HEK293 (cell line): ENCODE data around the gene NUCKS1.

ENCODE experiments used
- BCL11A ChIP-seq: fragments of 450-650 bp; formaldehyde crosslinking; IDR thresholded peaks from 2 replicates; pipeline ENCODE4 v1.5.1; 2016; ENCODE audit warnings: low read depth, missing biosample characterization, missing genetic modification characterization
- ZNF138 ChIP-seq: fragments of 450-650 bp; formaldehyde crosslinking; IDR thresholded peaks from 2 replicates; pipeline ENCODE4 v1.5.1; 2016; ENCODE audit warnings: missing biosample characterization, missing genetic modification characterization, borderline replicate concordance
- ZNF24 ChIP-seq: fragments of 450-650 bp; formaldehyde crosslinking; IDR thresholded peaks from 2 replicates; pipeline ENCODE4 v1.5.1; 2016; ENCODE audit warnings: missing biosample characterization, missing genetic modification characterization
- ZNF274 ChIP-seq, 2 experiments: fragments of 200-500 bp in 1 of 2; fragments of 450-650 bp in 1 of 2; sonication (Bioruptor generic) in 1 of 2; formaldehyde crosslinking in 1 of 2; IDR thresholded peaks; 2 replicates each; pipeline versions ENCODE4 v1.5.1 to v1.6.1; 2014 to 2016; ENCODE audit warnings: borderline replicate concordance in 1 of 2, inconsistent platforms in 1 of 2, low read length in 1 of 2, missing biosample characterization in 1 of 2, missing genetic modification characterization in 1 of 2
- ZNF324 ChIP-seq: fragments of 450-650 bp; formaldehyde crosslinking; IDR thresholded peaks from 2 replicates; pipeline ENCODE4 v1.5.1; 2016; ENCODE audit warnings: missing biosample characterization, missing genetic modification characterization
- ZNF549 ChIP-seq: fragments of 450-650 bp; IDR thresholded peaks from 2 replicates; pipeline ENCODE4 v1.5.1; 2018; ENCODE audit warnings: missing biosample characterization, missing genetic modification characterization, mild to moderate bottlenecking, inconsistent platforms, moderate library complexity
- ZNF621 ChIP-seq: fragments of 450-650 bp; formaldehyde crosslinking; IDR thresholded peaks from 2 replicates; pipeline ENCODE4 v1.5.1; 2017; ENCODE audit warnings: missing biosample characterization, missing genetic modification characterization
- ZNF76 ChIP-seq: fragments of 450-650 bp; formaldehyde crosslinking; IDR thresholded peaks from 2 replicates; pipeline ENCODE4; 2016; ENCODE audit warnings: low read depth, missing biosample characterization, missing genetic modification characterization, borderline replicate concordance
- TF ChIP-seq, protein P1 (sequence below): fragments of 450-650 bp; formaldehyde crosslinking; IDR thresholded peaks from 2 replicates; pipeline ENCODE4 v1.5.1; 2016; ENCODE audit warnings: missing biosample characterization, missing genetic modification characterization
- TF ChIP-seq, protein P2 (sequence below): fragments of 450-650 bp; formaldehyde crosslinking; IDR thresholded peaks from 2 replicates; pipeline ENCODE4 v1.5.1; 2016; ENCODE audit warnings: missing biosample characterization, missing genetic modification characterization
- TF ChIP-seq, protein P3 (sequence below): fragments of 450-650 bp; formaldehyde crosslinking; IDR thresholded peaks from 2 replicates; pipeline ENCODE4 v1.5.1; 2016; ENCODE audit warnings: missing biosample characterization, missing genetic modification characterization, low read depth
- TF ChIP-seq, protein P4 (sequence below): fragments of 450-650 bp; formaldehyde crosslinking; IDR thresholded peaks from 2 replicates; pipeline ENCODE4 v1.5.1; 2016; ENCODE audit warnings: missing biosample characterization, missing genetic modification characterization, low read depth

DNA sequence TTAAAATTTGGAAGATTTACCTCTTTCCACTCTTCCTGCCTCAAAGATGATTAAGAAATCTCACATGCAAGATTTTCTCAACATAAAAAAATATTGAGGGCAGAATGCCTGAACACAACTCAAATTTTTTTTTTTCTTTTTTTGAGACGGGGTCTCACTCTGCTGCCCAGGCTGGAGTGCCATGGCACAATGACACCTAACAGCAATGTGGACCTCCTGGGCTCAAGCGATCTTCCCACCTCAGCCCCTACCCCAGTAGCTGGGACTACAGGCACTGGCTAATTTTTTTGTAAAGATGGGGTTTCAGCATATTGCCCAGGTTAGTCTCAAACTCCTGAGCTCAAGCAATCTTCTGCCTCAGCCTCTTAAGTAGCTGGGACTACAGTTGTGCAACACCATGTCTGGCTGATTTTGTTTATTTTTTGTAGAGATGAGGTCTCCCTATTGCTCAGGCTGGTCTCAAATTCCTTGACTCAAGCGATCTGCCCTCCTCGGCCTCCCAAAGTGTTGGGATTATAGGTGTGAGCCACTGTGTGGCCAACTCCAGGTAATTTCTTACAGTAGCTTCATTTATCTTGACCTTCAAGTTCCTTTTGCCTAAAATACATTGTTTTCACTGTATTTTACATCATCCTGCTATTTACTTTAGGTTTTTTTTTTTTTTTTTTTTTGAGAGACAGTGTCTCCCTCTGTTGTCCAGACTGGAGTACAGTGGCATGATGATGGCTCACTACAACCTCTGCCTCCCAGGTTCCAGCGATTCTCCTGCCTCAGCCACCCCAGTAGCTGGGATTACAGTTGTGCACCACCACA, 10.4 kb downstream of the NUCKS1 start:
- TF ChIP-seq, protein P1, sequence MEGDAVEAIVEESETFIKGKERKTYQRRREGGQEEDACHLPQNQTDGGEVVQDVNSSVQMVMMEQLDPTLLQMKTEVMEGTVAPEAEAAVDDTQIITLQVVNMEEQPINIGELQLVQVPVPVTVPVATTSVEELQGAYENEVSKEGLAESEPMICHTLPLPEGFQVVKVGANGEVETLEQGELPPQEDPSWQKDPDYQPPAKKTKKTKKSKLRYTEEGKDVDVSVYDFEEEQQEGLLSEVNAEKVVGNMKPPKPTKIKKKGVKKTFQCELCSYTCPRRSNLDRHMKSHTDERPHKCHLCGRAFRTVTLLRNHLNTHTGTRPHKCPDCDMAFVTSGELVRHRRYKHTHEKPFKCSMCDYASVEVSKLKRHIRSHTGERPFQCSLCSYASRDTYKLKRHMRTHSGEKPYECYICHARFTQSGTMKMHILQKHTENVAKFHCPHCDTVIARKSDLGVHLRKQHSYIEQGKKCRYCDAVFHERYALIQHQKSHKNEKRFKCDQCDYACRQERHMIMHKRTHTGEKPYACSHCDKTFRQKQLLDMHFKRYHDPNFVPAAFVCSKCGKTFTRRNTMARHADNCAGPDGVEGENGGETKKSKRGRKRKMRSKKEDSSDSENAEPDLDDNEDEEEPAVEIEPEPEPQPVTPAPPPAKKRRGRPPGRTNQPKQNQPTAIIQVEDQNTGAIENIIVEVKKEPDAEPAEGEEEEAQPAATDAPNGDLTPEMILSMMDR: peak; percentile 40; the same call in 1 of the 2 replicates
- TF ChIP-seq ZNF621 (tag by site-specific recombination) (no peak), ZNF24 (tag by site-specific recombination) (no peak), ZNF274 (IDR thresholded peaks at IDR 0.05; ENCODE audit: low read length) (no peak), ZNF274 (tag by site-specific recombination; IDR thresholded peaks at IDR 0.05; ENCODE audit: borderline replicate concordance) (no peak), ZNF549 (tag by site-specific recombination) (no peak), ZNF138 (tag by site-specific recombination) (no peak), BCL11A (tag by site-specific recombination) (no peak), ZNF76 (tag by site-specific recombination) (no peak), ZNF324 (tag by site-specific recombination) (peak; percentile 48; the same call in 1 of the 2 replicates)
- TF ChIP-seq, protein P2, sequence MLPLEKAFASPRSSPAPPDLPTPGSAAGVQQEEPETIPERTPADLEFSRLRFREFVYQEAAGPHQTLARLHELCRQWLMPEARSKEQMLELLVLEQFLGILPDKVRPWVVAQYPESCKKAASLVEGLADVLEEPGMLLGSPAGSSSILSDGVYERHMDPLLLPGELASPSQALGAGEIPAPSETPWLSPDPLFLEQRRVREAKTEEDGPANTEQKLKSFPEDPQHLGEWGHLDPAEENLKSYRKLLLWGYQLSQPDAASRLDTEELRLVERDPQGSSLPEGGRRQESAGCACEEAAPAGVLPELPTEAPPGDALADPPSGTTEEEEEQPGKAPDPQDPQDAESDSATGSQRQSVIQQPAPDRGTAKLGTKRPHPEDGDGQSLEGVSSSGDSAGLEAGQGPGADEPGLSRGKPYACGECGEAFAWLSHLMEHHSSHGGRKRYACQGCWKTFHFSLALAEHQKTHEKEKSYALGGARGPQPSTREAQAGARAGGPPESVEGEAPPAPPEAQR (tag by site-specific recombination): no peak
- TF ChIP-seq, protein P3, sequence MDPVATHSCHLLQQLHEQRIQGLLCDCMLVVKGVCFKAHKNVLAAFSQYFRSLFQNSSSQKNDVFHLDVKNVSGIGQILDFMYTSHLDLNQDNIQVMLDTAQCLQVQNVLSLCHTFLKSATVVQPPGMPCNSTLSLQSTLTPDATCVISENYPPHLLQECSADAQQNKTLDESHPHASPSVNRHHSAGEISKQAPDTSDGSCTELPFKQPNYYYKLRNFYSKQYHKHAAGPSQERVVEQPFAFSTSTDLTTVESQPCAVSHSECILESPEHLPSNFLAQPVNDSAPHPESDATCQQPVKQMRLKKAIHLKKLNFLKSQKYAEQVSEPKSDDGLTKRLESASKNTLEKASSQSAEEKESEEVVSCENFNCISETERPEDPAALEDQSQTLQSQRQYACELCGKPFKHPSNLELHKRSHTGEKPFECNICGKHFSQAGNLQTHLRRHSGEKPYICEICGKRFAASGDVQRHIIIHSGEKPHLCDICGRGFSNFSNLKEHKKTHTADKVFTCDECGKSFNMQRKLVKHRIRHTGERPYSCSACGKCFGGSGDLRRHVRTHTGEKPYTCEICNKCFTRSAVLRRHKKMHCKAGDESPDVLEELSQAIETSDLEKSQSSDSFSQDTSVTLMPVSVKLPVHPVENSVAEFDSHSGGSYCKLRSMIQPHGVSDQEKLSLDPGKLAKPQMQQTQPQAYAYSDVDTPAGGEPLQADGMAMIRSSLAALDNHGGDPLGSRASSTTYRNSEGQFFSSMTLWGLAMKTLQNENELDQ (tag by site-specific recombination): no peak
- TF ChIP-seq, protein P4, sequence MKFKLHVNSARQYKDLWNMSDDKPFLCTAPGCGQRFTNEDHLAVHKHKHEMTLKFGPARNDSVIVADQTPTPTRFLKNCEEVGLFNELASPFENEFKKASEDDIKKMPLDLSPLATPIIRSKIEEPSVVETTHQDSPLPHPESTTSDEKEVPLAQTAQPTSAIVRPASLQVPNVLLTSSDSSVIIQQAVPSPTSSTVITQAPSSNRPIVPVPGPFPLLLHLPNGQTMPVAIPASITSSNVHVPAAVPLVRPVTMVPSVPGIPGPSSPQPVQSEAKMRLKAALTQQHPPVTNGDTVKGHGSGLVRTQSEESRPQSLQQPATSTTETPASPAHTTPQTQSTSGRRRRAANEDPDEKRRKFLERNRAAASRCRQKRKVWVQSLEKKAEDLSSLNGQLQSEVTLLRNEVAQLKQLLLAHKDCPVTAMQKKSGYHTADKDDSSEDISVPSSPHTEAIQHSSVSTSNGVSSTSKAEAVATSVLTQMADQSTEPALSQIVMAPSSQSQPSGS (tag by site-specific recombination): no peak
